Activated T-cell treated with anti-CD3 and anti-CD28 coated beads, Interleukin-2, amount 50 U/mL, for 4 hours (primary cell): ENCODE data around the gene OR2AT4. TPM values are rescaled to one million over a fixed set of nuclear protein-coding genes. Genes with fewer than 3 reads are reported as not detected.
"Not testable (repeated sequence)": the region's sequence is repeated elsewhere in the genome, so short reads cannot be mapped to it uniquely, and the experiment has no call there.

Experiments
- ATAC-seq, 2 donors: fragments of 200-7000 bp; cut with Tn5 transposase; one replicate each; pipeline ENCODE4 v1.10.0; 2021
- DNase-seq: peaks from one replicate; pipeline ENCODE4 v3.0.0-alpha.2; 2020
- H3K27me3 Mint-ChIP-seq: one replicate; pipeline ENCODE4 v1.8.0; 2021; ENCODE audit warnings: low read depth, mixed read lengths
- H3K36me3 Mint-ChIP-seq: one replicate; pipeline ENCODE4 v1.8.0; 2022; ENCODE audit warnings: mixed read lengths; ENCODE audit not compliant: insufficient read depth
- H3K4me1 Mint-ChIP-seq: one replicate; pipeline ENCODE4 v1.8.0; 2021; ENCODE audit warnings: low read depth, mixed read lengths
- H3K4me3 Mint-ChIP-seq: one replicate; pipeline ENCODE4 v1.8.0; 2021; ENCODE audit warnings: mild to moderate bottlenecking, moderate library complexity, mixed read lengths
- H3K9me3 Mint-ChIP-seq: one replicate; pipeline ENCODE4 v1.8.0; 2021; ENCODE audit warnings: mixed read lengths
- total RNA-seq, 3 donors: library from RNA; stranded (reverse); gene quantifications; one replicate each; pipeline ENCODE4 v1.2.1, GENCODE V29; 2021

Gene OR2AT4
- total RNA-seq, 3 donors from 2014 or later: not detected

DNA sequence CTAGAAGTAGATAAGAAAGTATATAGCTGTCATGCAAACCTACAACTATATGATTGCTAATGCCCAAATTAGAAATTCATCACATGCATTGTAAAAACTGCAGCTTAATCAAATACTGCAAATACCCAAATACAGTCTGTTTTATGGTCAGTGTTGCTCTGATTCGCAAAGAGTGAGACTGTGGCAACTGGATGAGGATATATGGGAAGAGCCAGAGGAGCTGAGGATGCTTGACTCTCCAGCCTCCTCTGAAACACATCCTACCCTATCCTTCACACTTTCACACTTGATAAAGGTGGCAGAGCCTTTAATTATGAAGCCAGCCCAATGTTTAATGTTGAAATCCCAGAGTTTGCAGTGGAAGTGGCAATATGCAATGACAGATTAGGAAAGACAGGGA, 21.9 kb upstream of the OR2AT4 start:
- Mint-ChIP-seq H3K4me1 (no peaks in the 10 kb centered on the region), H3K4me3 (no peak overlapping the region), H3K27me3 (peaks cover 30% of the 10 kb centered on the region), H3K9me3 (peaks cover 12% of the 10 kb centered on the region), H3K36me3 (no peaks in the 10 kb centered on the region)
- ATAC-seq (no peak), DNase-seq (no peak)

DNA sequence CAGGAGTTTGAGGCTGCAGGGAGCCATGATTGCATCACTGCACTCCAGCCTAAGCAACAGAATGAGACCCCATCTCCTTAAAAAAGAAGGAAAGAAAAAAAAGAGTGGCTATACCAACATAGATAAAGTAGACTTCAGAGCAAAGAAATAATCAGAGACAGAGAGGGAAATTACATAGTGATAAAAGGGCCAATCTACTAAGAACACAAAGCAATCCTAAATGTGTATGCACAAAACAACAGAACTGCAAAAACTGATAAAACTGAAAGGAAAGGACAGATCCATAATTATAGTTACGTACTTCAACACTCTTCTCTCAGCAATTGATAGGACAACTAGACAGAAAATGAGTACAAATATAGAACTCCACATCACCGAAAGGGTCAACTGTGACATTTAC, 17.8 kb upstream of the OR2AT4 start:
- Mint-ChIP-seq H3K27me3 (peaks cover 25% of the 10 kb centered on the region), H3K4me3 (no peak overlapping the region), H3K4me1 (no peaks in the 10 kb centered on the region), H3K36me3 (no peaks in the 10 kb centered on the region), H3K9me3 (peaks cover 29% of the 10 kb centered on the region)
- no peak for ATAC-seq
- DNase-seq: no peak

DNA sequence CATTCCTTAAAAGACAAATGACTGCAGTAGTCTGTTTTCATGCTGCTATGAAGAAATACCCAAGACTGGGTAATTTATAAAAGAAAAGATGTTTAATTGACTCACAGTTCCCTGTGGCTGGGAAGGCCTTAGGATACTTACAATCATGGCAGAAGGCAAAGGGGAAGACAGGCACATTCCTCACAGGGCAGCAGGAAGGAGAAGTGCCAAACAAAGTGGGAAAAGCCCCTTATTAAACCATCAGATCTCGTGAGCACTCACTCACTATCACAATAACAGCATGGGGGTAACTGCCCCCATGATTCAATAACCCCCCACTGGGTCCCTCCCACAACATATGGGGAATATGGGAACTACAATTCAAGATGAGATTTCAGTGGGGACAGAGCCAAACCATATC, 16.4 kb upstream of the OR2AT4 start:
- no peaks in the 10 kb centered on the region for H3K36me3 Mint-ChIP-seq
- no peak overlapping the region for H3K4me3 Mint-ChIP-seq
- H3K9me3 Mint-ChIP-seq: peaks cover 29% of the 10 kb centered on the region
- peaks cover 13% of the 10 kb centered on the region for H3K27me3 Mint-ChIP-seq
- DNase-seq: no peak
- no peak for ATAC-seq
- H3K4me1 Mint-ChIP-seq: no peaks in the 10 kb centered on the region

DNA sequence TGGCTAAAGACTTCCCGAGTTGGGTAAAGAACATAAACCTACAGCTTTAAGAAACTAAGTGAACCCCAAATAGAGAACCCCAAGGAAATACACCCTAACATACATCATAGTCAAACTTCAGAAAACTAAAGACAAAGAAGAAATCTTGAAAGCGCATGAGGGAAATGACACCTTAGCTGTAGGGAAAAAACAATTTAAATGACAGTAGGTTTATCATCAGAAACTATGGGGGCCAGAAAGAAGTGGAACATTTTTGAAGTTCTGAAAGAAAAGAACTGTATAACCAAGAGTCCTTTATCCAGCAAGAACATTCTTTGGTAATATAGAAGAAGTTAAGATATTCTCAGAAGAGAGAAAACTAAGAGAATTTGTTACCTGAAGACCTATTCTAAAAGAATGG, 15.5 kb upstream of the OR2AT4 start:
- Mint-ChIP-seq H3K4me3 (no peak overlapping the region), H3K27me3 (peaks cover 13% of the 10 kb centered on the region), H3K4me1 (no peaks in the 10 kb centered on the region), H3K36me3 (no peaks in the 10 kb centered on the region), H3K9me3 (peaks cover 29% of the 10 kb centered on the region)
- no peak for ATAC-seq
- DNase-seq: no peak

DNA sequence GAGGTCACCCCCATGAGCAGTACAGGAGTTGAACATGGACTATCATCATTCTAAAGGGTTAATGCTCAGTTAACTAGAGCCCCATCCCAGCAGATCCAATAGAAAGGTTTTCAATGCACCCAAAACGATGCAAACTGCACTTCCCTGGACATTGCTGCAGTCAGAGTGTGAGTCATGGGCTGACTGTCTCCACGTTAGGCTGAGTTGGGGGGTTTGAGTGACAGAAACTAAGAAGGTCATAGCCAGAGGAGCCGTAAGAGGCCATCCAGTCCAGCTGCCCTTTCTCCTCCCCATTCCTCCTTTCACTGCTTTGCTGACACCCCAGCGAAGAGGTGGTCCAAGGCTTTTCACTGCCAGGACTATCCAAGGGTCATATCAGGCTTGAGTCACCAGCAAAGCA, 10.5 kb upstream of the OR2AT4 start:
- Mint-ChIP-seq H3K9me3 (peaks cover 9% of the 10 kb centered on the region), H3K4me3 (no peak overlapping the region), H3K36me3 (no peaks in the 10 kb centered on the region), H3K4me1 (peaks cover 9% of the 10 kb centered on the region), H3K27me3 (peaks cover 20% of the 10 kb centered on the region)
- ATAC-seq (no peak), DNase-seq (no peak)

DNA sequence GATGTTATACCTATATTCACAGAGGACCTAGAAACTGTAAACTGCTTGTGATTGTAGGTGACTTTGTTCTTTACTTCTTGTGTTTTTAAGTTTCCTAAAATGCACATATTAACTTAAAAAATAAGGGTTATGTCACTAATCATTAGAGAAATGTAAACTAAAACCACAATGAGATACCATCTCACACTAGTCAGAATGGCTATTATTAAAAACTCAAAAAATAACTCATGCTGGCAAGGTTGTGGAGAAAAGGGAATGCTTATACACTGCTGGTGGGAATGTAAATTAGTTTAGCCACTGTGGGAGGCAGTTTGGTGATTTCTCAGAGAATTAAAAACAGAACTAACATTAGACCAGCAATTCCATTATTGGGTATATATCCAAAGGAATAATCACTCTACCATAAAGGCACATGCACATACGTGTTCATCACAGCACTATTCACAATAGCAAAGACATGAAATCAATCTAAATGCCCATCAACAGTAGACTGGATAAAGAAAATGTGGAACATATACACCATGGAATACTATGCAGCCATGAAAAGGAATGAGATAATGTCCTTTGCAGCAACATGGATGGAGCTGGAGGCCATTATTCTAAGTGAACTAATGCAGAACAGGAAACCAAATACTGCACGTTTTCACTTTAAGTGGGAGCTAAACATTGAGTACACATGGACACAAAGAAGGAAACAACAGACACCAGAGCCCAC, 9.4 kb upstream of the OR2AT4 start:
- H3K36me3 Mint-ChIP-seq, H3K4me1 Mint-ChIP-seq, ATAC-seq, DNase-seq, H3K9me3 Mint-ChIP-seq, H3K4me3 Mint-ChIP-seq: not testable (repeated sequence)
- peaks cover 24% of the 10 kb centered on the region for H3K27me3 Mint-ChIP-seq

DNA sequence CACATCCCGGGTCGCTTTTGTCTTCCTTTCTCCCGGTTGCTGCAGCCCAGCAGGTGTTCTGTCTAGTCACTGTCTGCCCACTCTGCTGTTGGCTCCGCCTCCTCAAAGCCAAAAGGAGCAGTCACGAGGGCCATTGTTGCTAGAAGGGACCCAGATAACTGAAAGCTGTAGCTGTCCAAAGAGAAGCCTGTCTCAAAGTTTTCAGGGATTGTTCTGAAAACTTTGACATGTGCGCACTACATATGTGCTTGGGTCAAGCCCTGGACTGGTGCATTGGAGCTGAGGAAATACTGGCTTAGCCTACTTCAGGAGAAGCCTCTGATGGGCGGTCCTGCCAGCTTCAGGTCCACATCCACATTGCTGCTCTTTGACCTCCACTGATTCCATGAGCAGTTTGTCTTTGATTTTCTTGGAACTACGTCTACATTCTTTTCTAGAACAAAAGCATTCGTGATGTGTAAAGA, 8.8 kb upstream of the OR2AT4 start:
- Mint-ChIP-seq H3K36me3 (no peaks in the 10 kb centered on the region), H3K9me3 (no peaks in the 10 kb centered on the region), H3K4me3 (no peak overlapping the region), H3K4me1 (peaks cover 13% of the 10 kb centered on the region), H3K27me3 (peaks cover 19% of the 10 kb centered on the region)
- ATAC-seq (no peak), DNase-seq (no peak)

DNA sequence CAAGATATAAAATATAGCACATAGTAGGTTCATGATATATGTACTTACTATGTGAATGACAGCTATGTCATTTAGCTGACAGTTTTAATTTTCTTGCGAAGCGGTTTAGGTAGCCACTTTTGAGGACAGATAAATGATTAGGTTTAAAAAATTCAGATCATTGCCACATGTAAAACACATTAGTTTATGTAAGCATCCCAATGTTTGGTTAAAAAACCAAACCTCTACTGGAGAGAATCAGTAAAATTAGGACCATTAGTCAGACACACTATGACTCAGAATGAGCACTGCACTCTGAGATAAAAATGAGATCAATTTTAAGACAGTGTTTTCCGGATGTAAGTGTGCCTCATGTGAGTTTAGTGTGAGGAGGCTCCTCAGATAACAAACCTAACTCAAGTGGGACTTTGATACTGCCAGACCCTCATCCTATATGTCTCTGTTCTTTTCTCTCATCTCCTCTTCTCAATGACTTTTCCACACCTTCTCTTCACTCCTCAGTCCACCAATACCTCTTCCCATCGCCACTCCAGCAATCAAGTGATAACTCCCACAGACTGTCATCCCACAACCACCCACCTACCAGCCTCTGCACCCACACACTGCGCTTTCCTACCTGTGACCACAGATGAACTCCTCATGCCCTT, 6.8 kb upstream of the OR2AT4 start:
- no peaks in the 10 kb centered on the region for H3K36me3 Mint-ChIP-seq
- ATAC-seq (peak; percentile 78 to 79), DNase-seq (no peak)
- H3K4me1 Mint-ChIP-seq: peaks cover 15% of the 10 kb centered on the region
- H3K27me3 Mint-ChIP-seq: peaks cover 23% of the 10 kb centered on the region
- H3K4me3 Mint-ChIP-seq: peak overlapping the region; percentile 0
- H3K9me3 Mint-ChIP-seq: no peaks in the 10 kb centered on the region

DNA sequence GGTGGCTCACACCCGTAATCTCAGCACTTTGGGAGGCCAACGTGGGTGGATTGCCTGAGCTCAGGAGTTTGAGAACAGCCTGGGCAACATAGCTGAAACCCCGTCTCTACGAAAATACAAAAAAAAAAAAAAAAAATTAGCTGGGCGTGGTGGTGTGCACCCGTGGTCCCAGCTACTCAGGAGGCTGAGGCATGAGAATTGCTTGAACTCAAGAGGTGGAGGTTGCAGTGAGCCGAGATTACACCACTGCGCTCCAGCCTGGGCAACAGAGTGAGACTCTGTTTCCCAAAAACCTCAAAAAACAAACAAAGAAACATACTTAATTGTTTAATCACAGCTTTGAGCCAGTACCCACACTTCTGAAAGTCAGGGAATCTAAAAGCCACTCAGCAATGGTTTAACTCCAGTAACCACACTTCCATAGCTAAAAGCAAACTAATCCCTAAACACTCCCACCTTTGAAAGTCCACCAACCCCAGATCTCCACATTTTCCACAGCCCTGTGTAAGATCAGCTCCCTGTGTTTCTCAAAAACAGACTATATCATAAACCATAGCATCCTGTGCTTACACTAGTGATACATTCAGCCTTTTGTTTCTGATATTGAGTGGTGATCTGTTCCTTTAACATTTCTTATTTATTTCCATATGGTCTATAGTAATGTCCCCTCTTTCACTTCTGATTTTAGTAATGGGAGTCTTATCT, 4.9 kb upstream of the OR2AT4 start:
- H3K4me3 Mint-ChIP-seq: no peak overlapping the region
- ATAC-seq (no peak), DNase-seq (no peak)
- H3K27me3 Mint-ChIP-seq: peaks cover 27% of the 10 kb centered on the region
- H3K36me3 Mint-ChIP-seq: no peaks in the 10 kb centered on the region
- peaks cover 15% of the 10 kb centered on the region for H3K4me1 Mint-ChIP-seq
- H3K9me3 Mint-ChIP-seq: no peaks in the 10 kb centered on the region

DNA sequence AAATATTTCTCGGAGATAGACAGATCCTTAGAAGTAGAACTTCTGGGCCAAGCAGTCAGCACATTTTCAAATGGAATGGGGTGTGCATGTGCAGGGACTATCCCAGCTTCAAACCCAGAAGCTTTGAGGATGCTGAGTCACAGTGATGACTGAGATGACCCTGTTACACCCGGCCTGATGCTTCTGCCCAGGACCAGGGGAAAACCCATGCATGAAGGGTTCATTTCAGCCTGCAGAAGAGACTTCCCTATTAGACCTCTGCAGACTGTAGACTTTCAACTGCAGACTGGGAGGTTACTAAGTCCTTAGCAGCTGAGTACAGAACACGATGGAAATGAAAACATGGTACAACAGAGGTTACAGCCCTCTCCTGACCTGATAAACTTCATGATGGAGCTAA, 3.6 kb upstream of the OR2AT4 start:
- DNase-seq (no peak), ATAC-seq (peak; percentile 84 to 92)
- H3K4me1 Mint-ChIP-seq: peaks cover 15% of the 10 kb centered on the region
- peaks cover 25% of the 10 kb centered on the region for H3K27me3 Mint-ChIP-seq
- H3K9me3 Mint-ChIP-seq: no peaks in the 10 kb centered on the region
- no peaks in the 10 kb centered on the region for H3K36me3 Mint-ChIP-seq
- no peak overlapping the region for H3K4me3 Mint-ChIP-seq

DNA sequence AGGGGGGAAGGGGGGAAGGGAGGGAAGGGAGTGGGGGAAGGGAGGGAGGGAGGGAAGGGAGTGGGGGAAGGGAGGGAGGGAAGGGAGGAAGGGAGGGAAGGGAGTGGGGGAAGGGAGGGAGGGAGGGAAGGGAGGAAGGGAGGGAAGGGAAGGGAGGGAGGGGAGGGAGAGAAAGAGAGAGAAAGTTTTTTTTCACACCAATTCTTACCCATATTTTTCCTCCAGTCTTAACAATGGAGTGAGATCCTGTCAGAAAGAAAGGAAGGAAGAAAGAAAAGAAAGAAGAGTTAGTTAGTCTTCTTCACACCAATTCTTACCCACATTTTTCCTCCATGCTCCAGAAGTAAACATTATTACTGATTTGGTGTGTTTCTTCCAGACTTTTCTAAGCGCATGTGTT, 3.0 kb upstream of the OR2AT4 start:
- H3K9me3 Mint-ChIP-seq: no peaks in the 10 kb centered on the region

DNA sequence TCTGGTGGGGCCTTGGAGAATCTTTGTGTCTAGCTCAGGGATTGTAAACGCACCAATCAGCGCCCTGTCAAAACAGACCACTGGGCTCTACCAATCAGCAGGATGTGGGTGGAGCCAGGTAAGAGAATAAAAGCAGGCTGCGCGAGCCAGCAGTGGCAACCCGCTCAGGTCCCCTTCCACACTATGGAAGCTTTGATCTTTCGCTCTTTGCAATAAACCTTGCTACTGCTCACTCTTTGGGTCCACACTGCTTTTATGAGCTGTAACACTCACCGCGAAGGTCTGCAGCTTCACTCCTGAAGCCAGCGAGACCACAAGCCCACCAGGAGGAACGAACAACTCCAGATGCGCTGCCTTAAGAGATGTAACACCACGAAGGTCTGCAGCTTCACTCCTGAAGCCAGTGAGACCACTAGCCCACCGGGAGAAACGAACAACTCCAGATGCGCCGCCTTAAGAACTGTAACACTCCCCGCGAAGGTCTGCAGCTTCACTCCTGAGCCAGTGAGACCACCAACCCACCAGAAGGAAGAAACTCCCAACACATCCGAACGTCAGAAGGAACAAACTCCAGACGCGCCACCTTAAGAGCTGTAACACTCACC, 2.3 kb upstream of the OR2AT4 start:
- ATAC-seq, H3K9me3 Mint-ChIP-seq, H3K36me3 Mint-ChIP-seq, DNase-seq, H3K4me3 Mint-ChIP-seq: not testable (repeated sequence)
- Mint-ChIP-seq H3K27me3 (peaks cover 22% of the 10 kb centered on the region), H3K4me1 (peaks cover 13% of the 10 kb centered on the region)

More for the DNA sequence above, 3.0 kb upstream of the OR2AT4 start:
- Mint-ChIP-seq H3K4me3 (no peak overlapping the region), H3K36me3 (no peaks in the 10 kb centered on the region), H3K4me1 (peaks cover 15% of the 10 kb centered on the region), H3K27me3 (peaks cover 24% of the 10 kb centered on the region)
- no peak for ATAC-seq
- DNase-seq: no peak

DNA sequence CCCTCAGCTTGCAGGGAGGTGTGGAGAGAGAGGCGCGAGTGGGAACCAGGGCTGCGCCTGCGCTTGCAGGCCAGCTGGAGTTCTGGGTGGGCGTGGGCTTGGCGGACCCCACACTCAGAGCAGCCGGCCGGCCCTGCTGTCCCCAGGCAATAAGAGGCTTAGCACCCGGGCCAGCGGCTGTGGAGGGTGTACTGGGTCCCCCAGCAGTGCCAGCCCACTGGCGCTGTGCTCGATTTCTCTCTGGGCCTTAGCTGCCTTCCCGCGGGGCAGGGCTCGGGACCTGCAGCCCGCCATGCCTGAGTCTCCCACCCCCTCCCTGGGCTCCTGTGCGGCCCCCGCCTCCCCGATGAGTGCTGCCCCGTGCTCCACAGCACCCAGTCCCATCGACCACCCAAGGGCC, 1.5 kb upstream of the OR2AT4 start:
- H3K27me3 Mint-ChIP-seq: peaks cover 23% of the 10 kb centered on the region
- not testable (repeated sequence) for H3K4me3 Mint-ChIP-seq, ATAC-seq, DNase-seq, H3K4me1 Mint-ChIP-seq, H3K36me3 Mint-ChIP-seq, H3K9me3 Mint-ChIP-seq

DNA sequence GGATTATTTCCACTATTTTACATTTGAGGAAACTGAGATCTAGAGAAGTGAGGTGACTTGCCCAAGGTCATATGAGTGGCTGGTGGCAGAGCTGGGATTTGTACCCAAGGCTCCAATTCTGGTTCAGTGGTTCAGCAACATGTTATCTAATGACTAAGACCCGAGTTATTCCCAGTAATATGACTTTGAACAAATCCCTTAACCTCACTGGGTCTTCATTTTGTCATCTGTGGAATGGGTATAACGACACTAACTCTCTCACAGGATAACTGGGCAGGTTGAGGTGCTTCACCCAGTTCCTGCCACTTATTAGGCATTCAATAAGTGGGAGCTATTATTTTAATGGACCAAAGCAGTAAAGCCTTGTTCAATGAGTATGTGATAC, 489 bp upstream of the OR2AT4 start:
- no peak overlapping the region for H3K4me3 Mint-ChIP-seq
- no peaks in the 10 kb centered on the region for H3K36me3 Mint-ChIP-seq
- ATAC-seq: no peak
- H3K4me1 Mint-ChIP-seq: peaks cover 6% of the 10 kb centered on the region
- no peak for DNase-seq
- no peaks in the 10 kb centered on the region for H3K9me3 Mint-ChIP-seq
- peaks cover 23% of the 10 kb centered on the region for H3K27me3 Mint-ChIP-seq
